Measurements from ENCODE around the gene NEMP1.
"Not testable (repeated sequence)": the region's sequence is repeated elsewhere in the genome, so short reads cannot be mapped to it uniquely, and the experiment has no call there.

NEMP1 gene, protein sequence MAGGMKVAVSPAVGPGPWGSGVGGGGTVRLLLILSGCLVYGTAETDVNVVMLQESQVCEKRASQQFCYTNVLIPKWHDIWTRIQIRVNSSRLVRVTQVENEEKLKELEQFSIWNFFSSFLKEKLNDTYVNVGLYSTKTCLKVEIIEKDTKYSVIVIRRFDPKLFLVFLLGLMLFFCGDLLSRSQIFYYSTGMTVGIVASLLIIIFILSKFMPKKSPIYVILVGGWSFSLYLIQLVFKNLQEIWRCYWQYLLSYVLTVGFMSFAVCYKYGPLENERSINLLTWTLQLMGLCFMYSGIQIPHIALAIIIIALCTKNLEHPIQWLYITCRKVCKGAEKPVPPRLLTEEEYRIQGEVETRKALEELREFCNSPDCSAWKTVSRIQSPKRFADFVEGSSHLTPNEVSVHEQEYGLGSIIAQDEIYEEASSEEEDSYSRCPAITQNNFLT

GRCh38 chr12:57078519-57079404, at the start of gene NEMP1:
TSS of gene NEMP1 (minus strand) at chr12:57078791. CDS start at chr12:57078745, 46 bp downstream.
- DNase-seq (ENCODE audit: low spot score): peak; percentile 100

DNA sequence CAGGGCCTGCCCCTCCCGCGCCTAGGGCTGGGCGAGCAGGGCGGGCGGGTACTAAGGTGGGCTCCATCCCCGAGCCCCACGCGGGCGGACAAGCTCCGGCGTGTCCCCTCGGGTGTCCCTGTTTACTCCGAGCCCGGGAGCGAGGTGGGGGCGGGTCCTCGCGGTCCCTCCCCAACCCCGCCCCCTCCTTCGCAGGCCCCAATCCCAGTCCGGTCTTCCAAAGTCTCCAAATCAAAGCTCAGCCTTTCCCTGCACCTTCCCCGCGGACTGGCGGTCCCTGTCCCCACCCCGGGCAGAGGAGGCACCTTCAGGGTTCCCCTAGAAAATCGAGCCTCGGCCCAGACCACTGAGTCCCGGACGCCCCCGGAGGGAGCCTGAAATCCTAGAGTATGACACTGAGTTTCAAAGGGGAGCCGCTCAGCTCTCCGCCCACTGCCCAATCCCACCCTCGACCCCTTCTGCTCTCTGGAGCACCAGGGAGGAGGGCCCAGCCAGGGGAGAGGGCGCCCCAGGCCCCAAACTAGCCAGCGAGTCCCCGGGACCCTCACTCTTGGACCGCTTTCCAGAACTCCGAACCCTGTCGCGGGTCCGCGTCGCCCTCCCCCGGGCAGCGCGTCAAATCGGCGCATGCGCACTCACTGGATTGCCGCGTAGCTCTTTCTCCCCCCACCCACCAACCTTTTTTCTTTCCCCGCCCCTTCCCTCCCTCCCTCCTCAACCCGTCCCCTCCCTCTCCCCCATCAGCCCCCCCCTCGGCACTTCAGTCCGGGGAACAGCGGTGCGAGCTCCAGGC, 49.3 kb upstream of the NEMP1 start, which contains the start of gene LRP1:
LRP1 (plus strand) TSS at position 758 of the 793 bp plus-strand sequence. CDS start 482 bp downstream, outside the sequence.
- peak; percentile 35 for DNase-seq (ENCODE audit: low spot score)

- no peak for DNase-seq (ENCODE audit: low spot score)
Observed at GRCh38 chr12:57127101-57127725, 48.6 kb upstream of the NEMP1 start.

- no peak for DNase-seq (ENCODE audit: low spot score)
Observed at GRCh38 chr12:57126561-57126960, 48.0 kb upstream of the NEMP1 start.

DNA sequence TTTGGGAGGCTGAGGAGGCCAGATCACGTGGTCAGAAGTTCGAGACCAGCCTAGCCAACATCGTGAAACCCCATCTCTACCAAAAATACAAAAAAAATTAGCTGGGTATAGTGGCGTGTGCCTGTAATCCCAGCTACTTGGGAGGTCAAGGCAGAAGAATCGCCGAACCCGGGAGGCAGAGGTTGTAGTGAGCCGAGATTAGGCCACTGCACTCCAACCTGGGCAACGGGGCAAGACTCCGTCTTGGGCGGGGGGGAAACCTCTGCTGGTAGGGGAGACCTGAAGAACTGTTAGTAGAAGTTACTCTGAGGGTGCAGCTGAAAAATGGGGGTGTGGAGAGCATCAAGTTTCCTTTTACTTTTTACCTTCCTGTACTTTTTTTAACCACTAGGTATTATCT, 47.5 kb upstream of the NEMP1 start:
- no peak for DNase-seq (ENCODE audit: low spot score)

DNA sequence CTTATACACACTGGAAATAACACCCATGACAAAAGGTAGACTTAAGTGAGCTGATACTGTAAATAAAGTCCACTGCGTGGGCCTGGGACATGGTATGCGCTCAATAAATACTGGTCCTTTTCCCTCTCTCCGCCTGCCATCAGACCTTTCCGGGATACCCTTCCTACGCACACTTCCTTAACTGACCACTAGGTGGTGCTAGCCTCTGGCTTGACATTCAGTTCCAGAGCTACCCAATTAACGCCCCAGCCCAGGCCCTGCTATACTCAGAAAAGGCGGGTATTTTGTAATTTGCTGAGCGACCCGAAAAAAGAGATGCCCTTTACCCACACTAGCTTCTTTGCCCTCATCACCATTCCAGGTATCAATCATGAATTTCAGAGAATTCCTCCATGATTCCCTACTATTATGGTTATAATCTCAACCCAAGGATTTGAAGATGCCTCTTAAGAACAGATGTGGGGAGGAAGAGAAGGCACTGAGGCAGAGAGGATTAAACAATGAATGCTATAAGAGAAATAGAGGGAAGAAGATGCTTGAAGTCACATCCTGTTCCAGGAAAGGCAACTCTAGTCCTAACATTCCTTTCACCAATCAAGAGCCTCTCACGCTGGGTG, 45.8 kb upstream of the NEMP1 start:
- DNase-seq (ENCODE audit: low spot score): peak; percentile 70

GRCh38 chr12:57123813-57124212, 45.2 kb upstream of the NEMP1 start:
- no peak for DNase-seq (ENCODE audit: low spot score)

GRCh38 chr12:57120718-57121117, 42.1 kb upstream of the NEMP1 start:
- DNase-seq (ENCODE audit: low spot score): not testable (repeated sequence)

GRCh38 chr12:57119294-57120085, 40.9 kb upstream of the NEMP1 start:
- no peak for DNase-seq (ENCODE audit: low spot score)

DNA sequence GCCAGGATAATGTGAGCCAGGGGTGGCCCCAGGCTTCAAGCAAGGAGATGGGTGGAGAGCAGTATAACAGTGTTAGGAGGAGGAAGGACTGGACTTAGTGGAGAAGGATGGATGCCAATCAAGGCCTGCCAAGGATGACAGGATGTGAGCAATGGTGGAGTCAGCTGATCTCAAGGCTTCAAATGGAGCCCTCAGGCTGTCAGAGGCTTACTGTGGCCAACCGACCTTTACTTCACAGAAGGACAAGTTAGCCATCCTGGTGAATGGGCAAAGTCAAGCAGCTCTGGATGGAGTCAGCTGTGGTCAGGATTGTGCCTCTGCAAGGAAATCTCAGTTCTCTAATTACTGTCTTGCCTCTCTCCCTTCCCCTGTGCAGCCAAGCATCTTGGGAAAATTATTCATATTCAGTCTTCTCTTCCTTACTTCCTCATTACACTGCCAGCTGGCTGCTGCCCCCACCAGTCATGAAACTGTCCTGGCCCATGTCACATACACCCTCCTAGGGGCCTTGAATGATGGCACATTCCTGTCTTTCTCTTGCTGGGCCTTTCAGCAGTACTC, 40.2 kb upstream of the NEMP1 start:
- DNase-seq (ENCODE audit: low spot score): no peak

DNA sequence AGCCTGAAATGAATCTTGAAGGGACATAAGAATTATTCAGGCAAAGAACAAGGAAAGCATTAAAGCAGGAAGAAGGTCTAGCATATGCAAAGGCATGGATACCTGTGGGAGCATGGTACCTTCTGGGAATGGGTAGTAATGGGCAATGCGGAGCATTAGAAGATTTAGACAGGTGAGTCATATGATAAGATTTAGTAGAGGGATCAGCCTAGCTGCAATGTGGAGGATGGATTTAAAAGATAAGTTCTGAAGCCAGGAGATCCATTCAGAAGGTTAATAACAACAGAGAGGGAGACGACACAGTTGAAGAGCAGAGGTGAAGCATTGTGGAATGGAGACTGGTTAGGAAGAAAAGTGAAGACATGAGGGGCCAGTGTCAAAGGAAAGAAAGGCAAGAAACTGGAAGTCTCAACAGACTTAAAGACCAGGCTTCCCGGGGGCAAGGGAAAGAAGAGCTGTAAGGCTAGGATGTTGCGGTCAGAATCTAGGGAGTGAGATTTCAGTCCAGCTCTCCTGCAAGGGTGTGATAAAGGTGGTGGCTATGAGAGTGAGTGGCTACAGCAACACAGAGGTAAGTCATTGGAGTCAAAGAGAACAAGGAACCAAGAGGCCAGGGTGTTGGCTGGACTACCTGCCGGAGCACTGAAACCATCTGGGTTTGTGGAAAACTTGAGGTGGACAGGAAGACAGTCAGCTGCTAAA, 38.1 kb upstream of the NEMP1 start:
- DNase-seq (ENCODE audit: low spot score): no peak

GRCh38 chr12:57112492-57113294, 34.1 kb upstream of the NEMP1 start:
- DNase-seq (ENCODE audit: low spot score): no peak

DNA sequence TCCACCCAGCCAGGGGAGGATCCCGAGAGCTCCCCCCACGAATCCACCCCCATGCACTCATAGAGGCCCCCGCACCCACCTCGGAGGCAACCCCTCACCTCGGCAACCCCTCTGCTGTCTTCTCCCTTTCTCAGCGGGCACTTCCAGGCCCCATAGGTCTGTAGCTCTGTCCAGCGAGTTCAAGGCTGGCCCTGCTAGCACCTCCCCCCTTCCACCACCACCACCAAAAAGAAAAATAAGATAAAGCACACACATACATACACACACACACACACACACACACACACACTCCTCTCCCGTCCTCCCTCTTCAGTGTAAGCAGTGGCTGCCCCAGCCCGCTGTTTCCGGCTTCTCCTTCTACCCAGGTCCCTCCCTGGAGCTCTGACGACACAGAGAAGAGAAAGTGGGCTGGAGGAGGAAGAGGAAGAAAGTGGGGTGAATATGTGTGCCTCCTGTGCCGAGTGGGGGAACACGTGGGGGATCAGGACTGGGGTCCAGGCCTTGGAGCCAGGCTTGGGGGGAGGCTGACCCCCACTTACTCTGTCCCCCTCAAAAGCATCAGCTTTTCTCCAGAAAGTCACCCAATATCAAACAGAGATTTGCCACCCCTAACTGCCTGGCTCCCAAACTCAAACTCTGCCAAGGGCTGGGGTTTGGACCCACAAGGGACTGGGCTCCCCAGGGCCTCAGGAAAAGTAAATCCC, 32.6 kb upstream of the NEMP1 start, which contains the start of gene STAT6:
STAT6 (minus strand) TSS at position 332 of the 704 bp plus-strand sequence. CDS start 3,084 bp downstream, outside the sequence.
- DNase-seq (ENCODE audit: low spot score): peak; percentile 79

DNA sequence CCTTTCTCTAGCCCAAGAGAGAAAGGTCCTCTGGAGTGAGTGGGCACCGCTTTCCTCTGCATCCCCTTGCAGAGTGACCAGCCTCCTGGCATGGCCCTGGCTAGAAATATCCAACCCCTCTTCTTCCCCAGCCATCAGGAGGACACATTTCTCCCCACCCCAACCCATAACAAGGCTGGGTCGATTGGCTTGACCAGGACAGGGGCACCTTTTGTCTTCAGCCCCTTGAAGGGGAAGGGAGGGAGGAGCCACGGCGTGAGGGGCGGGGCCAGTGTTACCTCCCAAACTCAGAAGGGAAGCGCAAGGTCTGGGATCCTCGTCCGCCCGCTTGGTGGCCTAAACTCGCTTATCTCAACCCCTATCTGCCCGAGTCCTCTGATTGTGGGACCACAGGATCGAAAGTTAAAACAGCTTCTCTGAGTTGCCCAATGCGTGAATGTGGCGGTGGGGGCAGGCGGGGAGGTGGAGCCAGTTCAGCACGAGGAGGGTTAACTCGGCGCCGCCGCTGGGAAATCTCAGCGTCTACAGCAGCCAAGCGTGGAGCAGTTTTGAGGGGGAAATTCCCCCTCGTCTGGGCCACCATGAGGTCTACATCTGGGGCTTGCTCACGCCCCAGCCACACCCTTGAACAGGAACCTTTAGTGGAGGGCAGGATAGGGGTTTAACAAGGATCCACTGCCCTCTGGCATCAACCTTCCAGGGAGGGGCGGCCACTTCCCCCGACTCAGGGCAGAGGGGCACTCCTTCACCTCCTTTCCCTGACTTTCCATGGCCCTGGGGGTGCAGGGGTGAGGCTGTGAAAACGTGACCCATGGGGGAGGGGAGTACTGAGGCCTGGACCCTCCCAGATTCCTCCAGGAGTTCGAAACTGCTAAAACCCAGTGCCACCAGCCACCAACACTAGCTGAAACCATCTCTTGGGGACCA, 31.8 kb upstream of the NEMP1 start:
- DNase-seq (ENCODE audit: low spot score): no peak

DNA sequence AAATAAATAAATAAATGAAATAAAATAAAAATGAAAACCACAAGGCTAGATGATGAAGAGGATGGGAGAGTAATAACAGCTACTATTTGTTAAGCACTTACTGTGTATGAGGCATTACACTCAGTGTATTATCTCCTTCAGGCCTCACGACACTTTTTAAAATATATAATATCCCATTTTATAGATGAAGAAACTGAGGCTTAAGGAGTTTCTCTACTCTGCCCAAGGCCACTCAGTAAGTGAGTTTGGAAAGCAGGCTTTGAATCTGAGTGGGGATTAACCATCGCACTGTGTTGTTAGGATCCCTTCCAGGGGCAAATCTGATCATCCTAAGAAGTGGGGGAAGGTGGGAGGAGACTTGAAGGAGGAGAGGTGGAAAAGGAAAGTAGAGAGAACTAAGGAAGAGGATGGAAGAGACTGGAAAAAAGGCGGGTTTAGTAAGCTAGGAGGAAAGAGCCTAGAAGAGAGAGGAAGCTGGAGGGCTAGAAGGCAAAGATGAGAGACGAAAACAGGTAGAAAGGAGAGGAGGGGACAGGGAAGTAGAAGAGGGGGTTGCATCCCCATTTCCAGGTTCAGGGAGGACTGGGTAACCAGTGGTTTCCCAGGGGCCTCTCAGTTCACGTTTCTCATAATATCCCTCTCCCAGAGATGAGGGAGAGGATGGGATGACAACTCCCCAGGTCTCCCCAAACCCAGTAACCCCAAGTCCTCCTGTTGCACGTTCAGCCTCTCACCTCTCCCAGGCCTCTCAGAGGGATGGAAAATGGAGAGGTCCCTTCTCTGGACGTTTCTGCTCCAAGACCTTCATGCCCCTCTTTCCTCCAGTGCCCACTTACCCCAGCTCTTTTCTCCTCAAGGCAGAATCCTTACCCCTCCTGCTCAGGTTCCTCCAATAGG, 30.9 kb upstream of the NEMP1 start:
- DNase-seq (ENCODE audit: low spot score): no peak

Data from kidney capillary endothelial cell (primary cell).